ENCODE data around the gene CAPNS2. TPM values are rescaled to one million over a fixed set of nuclear protein-coding genes. Genes with fewer than 3 reads are reported as not detected.

CAPNS2 gene
- total and polyA plus RNA-seq, 9 of the 15 experiments (the other 6 are each of a cell fraction or from before 2014, with no cell fraction given): 0.12 to 0.65 (median 0.24) TPM; not detected in 2

GRCh38 chr16:55570159-55570558 lies 3.7 kb downstream of the CAPNS2 start (continued):
- TF ChIP-seq ZNF740 (CRISPR knock-in tag; IDR thresholded peaks at IDR 0.05) (no peak), ZNF740 (tag; IDR thresholded peaks at IDR 0.05) (no peak), CBFA2T2 (conservative IDR thresholded peaks at IDR 0.05) (peak; percentile 76), HOMEZ (CRISPR knock-in tag; IDR thresholded peaks at IDR 0.05) (no peak), SNIP1 (IDR thresholded peaks at IDR 0.05; ENCODE audit: low read depth) (no peak), ZNF23 (CRISPR knock-in tag; IDR thresholded peaks at IDR 0.05) (no peak), FOXM1 (IDR thresholded peaks at IDR 0.05; ENCODE audit: low read depth) (peak; percentile 63; the same call in 1 of the 2 replicates), FOXM1 (CRISPR knock-in tag; IDR thresholded peaks at IDR 0.05; ENCODE audit: low read depth) (no peak), SMARCC2 (IDR thresholded peaks at IDR 0.05; ENCODE audit: low read depth) (peak; percentile 55; the same call in 1 of the 2 replicates), STAT5A (IDR thresholded peaks at IDR 0.05; ENCODE audit: borderline replicate concordance, low read length) (peak; percentile 49; the same call in 1 of the 2 replicates), ZNF785 (CRISPR knock-in tag; IDR thresholded peaks at IDR 0.05) (no peak), ZNF316 (IDR thresholded peaks at IDR 0.05) (no peak), DPF2 (IDR thresholded peaks at IDR 0.05) (peak; percentile 88), POLR2AphosphoS2 (IDR thresholded peaks at IDR 0.05; ENCODE audit: low read length) (no peak), FOSL1 (tag; conservative IDR thresholded peaks at IDR 0.05) (peak; percentile 38), MTA2 (IDR thresholded peaks at IDR 0.05; ENCODE audit: low read depth) (peak; percentile 54; the same call in 1 of the 2 replicates), RCOR1 (IDR thresholded peaks at IDR 0.05; ENCODE audit: borderline replicate concordance in 1 of 2, low read depth in 2 of 2, low read length in 2 of 2) (peak in 1 of 2 experiments; percentile 46; a peak in 2 of 4 replicates), CBFA2T3 (IDR thresholded peaks at IDR 0.05) (peak; percentile 87), TAL1 (IDR thresholded peaks at IDR 0.05) (peak; percentile 77), ZFPM2 (CRISPR knock-in tag; IDR thresholded peaks at IDR 0.05) (no peak), CREM (IDR thresholded peaks at IDR 0.05; ENCODE audit: low read depth) (no peak), CC2D1A (IDR thresholded peaks at IDR 0.05) (0 out of 2 replicates have a peak, but pooled peaks have one; percentile 17), FOXK2 (conservative IDR thresholded peaks at IDR 0.05 in 1 of 2, IDR thresholded peaks at IDR 0.05 in 1 of 2; ENCODE audit: low read depth in 2 of 2) (no peak)
- TF ChIP-seq, protein P1, sequence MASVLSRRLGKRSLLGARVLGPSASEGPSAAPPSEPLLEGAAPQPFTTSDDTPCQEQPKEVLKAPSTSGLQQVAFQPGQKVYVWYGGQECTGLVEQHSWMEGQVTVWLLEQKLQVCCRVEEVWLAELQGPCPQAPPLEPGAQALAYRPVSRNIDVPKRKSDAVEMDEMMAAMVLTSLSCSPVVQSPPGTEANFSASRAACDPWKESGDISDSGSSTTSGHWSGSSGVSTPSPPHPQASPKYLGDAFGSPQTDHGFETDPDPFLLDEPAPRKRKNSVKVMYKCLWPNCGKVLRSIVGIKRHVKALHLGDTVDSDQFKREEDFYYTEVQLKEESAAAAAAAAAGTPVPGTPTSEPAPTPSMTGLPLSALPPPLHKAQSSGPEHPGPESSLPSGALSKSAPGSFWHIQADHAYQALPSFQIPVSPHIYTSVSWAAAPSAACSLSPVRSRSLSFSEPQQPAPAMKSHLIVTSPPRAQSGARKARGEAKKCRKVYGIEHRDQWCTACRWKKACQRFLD (CRISPR knock-in tag; IDR thresholded peaks at IDR 0.05): no peak
- TF ChIP-seq, protein P2, sequence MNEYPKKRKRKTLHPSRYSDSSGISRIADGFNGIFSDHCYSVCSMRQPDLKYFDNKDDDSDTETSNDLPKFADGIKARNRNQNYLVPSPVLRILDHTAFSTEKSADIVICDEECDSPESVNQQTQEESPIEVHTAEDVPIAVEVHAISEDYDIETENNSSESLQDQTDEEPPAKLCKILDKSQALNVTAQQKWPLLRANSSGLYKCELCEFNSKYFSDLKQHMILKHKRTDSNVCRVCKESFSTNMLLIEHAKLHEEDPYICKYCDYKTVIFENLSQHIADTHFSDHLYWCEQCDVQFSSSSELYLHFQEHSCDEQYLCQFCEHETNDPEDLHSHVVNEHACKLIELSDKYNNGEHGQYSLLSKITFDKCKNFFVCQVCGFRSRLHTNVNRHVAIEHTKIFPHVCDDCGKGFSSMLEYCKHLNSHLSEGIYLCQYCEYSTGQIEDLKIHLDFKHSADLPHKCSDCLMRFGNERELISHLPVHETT (CRISPR knock-in tag; conservative IDR thresholded peaks at IDR 0.05 in 1 of 2, IDR thresholded peaks at IDR 0.05 in 1 of 2): peak in 1 of 2 experiments; percentile 44; a peak in 1 of 4 replicates

All from K562 (cell line).